Keratinocyte (primary cell): ENCODE data around the gene LTN1. TPM values are rescaled to one million over a fixed set of nuclear protein-coding genes. Genes with fewer than 3 reads are reported as not detected.

Source experiments
- DNase-seq: peaks from one replicate; pipeline ENCODE4 v3.0.0-alpha.2; 2011; ENCODE audit warnings: low read depth, missing footprints, low spot score
- FAIRE-seq: peaks from 2 replicates; lab custom pipeline; 2011; peaks lifted over from hg19 to GRCh38; lab: Jason Lieb, UNC
- H2AFZ ChIP-seq: 2 replicates; pipeline ENCODE4 v1.6.0; 2012; ENCODE audit warnings: low read length, control low read depth, inconsistent platforms; ENCODE audit not compliant: control insufficient read depth
- H3K27ac ChIP-seq: 2 replicates; pipeline ENCODE4 v1.5.1; 2011; ENCODE audit warnings: low read length; ENCODE audit not compliant: control insufficient read depth, insufficient read depth
- H3K27me3 ChIP-seq: 3 replicates; pipeline ENCODE4 v1.6.0; 2011; ENCODE audit warnings: low read length; ENCODE audit not compliant: control insufficient read depth, insufficient read depth; ENCODE audit errors: extremely low read depth
- H3K36me3 ChIP-seq, 2 experiments: 2 replicates in 1 of 2; 3 replicates in 1 of 2; pipeline ENCODE4 v1.5.1; 2011; ENCODE audit warnings: low read length in 2 of 2, mild to moderate bottlenecking in 1 of 2; ENCODE audit not compliant: control insufficient read depth in 2 of 2, insufficient read depth in 2 of 2; ENCODE audit errors: extremely low read depth in 1 of 2
- H3K4me1 ChIP-seq: 3 replicates; pipeline ENCODE4 v1.5.1; 2011; ENCODE audit warnings: low read length; ENCODE audit not compliant: control insufficient read depth, insufficient read depth; ENCODE audit errors: extremely low read depth
- H3K4me2 ChIP-seq: 3 replicates; pipeline ENCODE4 v1.6.0; 2011; ENCODE audit warnings: low read depth, low read length; ENCODE audit not compliant: control insufficient read depth, insufficient read depth; ENCODE audit errors: extremely low read depth
- H3K4me3 ChIP-seq, 3 experiments: fragments of 200-600 bp in 1 of 3; sonication (generic) in 1 of 3; 2 replicates in 2 of 3; 3 replicates in 1 of 3; pipeline ENCODE4 v1.5.1; 2011 to 2016; ENCODE audit warnings: low read length in 3 of 3, mild to moderate bottlenecking in 3 of 3, control low read depth in 2 of 3, inconsistent platforms in 1 of 3, low read depth in 1 of 3, mixed read lengths in 1 of 3, mixed run types in 1 of 3, moderate library complexity in 1 of 3; ENCODE audit not compliant: control insufficient read depth in 2 of 3, insufficient read depth in 2 of 3; ENCODE audit errors: extremely low read depth in 1 of 3
- H3K79me2 ChIP-seq: 2 replicates; pipeline ENCODE4 v1.6.0; 2012; ENCODE audit warnings: low read length; ENCODE audit not compliant: control insufficient read depth, insufficient read depth
- H3K9ac ChIP-seq: 3 replicates; pipeline ENCODE4 v1.6.0; 2011; ENCODE audit warnings: low read length; ENCODE audit not compliant: control insufficient read depth, insufficient read depth; ENCODE audit errors: extremely low read depth
- H3K9me1 ChIP-seq: 3 replicates; pipeline ENCODE4 v1.6.0; 2011; ENCODE audit warnings: low read length; ENCODE audit not compliant: control insufficient read depth, insufficient read depth; ENCODE audit errors: extremely low read depth
- H3K9me3 ChIP-seq: 2 replicates; pipeline ENCODE4 v1.5.1; 2012; ENCODE audit warnings: low read depth, low read length; ENCODE audit not compliant: control insufficient read depth
- H4K20me1 ChIP-seq: 3 replicates; pipeline ENCODE4 v1.6.0; 2011; ENCODE audit warnings: low read length; ENCODE audit not compliant: control insufficient read depth, insufficient read depth; ENCODE audit errors: extremely low read depth
- CTCF ChIP-seq, 3 experiments: IDR thresholded peaks in 1 of 3; conservative IDR thresholded peaks in 1 of 3; optimal IDR thresholded peaks in 1 of 3; 2 replicates in 2 of 3; 3 replicates in 1 of 3; pipeline versions ENCODE3 to v1.5.1; 2011; ENCODE audit warnings: low read length in 3 of 3, mild to moderate bottlenecking in 3 of 3, moderate library complexity in 2 of 3, control low read depth in 1 of 3, inconsistent platforms in 1 of 3; ENCODE audit not compliant: insufficient read depth in 2 of 3; ENCODE audit errors: extremely low read depth in 1 of 3
- EZH2 ChIP-seq: IDR thresholded peaks from one replicate; pipeline ENCODE4 v1.6.1; 2012; ENCODE audit warnings: inconsistent platforms, mild to moderate bottlenecking, low read length, moderate library complexity
- dilution Hi-C: fragments of 300-500 bp; cut with MboI; formaldehyde crosslinking; loops from one replicate; pipeline ENCODE4 v1.7.0; 2020; ENCODE audit warnings: low sequenced_read_pairs; ENCODE audit not compliant: extremely low pct_ligation_motif_present
- polyA plus RNA-seq, 5 experiments: library from polyadenylated mRNA; depleted of rRNA in 3 of 5; stranded (reverse) in 3 of 5; stranded (forward) in 1 of 5; unstranded in 1 of 5; fragments of >200 nt; gene quantifications; 1 replicate in 1 of 5; 2 replicates in 3 of 5; 3 replicates in 1 of 5; pipeline versions ENCODE4 v1.2.1 to v1.2.3, GENCODE V29; 2011 to 2012; ENCODE audit warnings: missing spikeins in 2 of 5, low read depth in 1 of 5, low replicate concordance in 1 of 5

The LTN1 gene
- polyA plus RNA-seq, 1 donor (not counting 4 experiments of a cell fraction or from before 2014, with no cell fraction given), result 15.8 TPM

GRCh38 chr21:28916150-28916893, 76.4 kb downstream of the LTN1 start:
- Histone ChIP-seq H3K4me3 (no peak overlapping the region), H4K20me1 (no peaks in the 10 kb centered on the region), H3K4me1 (no peaks in the 10 kb centered on the region), H2AFZ (no peak overlapping the region), H3K27ac (no peak overlapping the region), H3K36me3 (no peaks in the 10 kb centered on the region), H3K79me2 (no peaks in the 10 kb centered on the region), H3K4me2 (no peak overlapping the region), H3K9ac (no peak overlapping the region), H3K9me3 (no peaks in the 10 kb centered on the region), H3K9me1 (no peaks in the 10 kb centered on the region), H3K27me3 (no peaks in the 10 kb centered on the region)
- no peak for FAIRE-seq
- dilution Hi-C loops, result no loop called here
- TF ChIP-seq EZH2 (no peak), CTCF (optimal IDR thresholded peaks at IDR 0.05 in 1 of 3, IDR thresholded peaks at IDR 0.05 in 1 of 3, conservative IDR thresholded peaks at IDR 0.05 in 1 of 3; ENCODE audit: extremely low read depth in 1 of 3, insufficient read depth in 2 of 3, low read length in 3 of 3) (no peak)
- DNase-seq, result no peak

DNA sequence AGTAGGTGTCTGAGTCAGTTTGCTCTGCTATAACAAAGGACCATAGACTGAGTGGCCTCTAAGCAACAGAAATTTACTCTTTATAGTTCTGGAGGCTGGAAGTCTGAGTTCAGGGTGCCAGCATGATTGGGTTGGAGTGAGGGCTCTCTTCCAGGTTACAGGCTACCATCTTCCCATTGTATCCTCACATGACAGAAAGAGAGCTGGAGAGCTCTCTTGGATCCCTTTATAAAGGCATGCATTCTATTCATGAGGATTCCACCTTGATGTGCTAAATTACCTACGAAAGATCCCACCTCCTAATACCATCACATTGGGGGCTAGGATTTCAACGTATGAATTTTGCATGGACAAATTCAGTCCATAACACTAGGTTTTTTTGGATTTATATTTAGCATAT, 79.6 kb downstream of the LTN1 start:
- FAIRE-seq, result no peak
- no peak for DNase-seq
- H3K9me1 ChIP-seq, result no peaks in the 10 kb centered on the region
- dilution Hi-C loops, result no loop called here
- H3K4me2 ChIP-seq, result no peak overlapping the region
- no peak overlapping the region for H3K4me3 ChIP-seq
- H3K4me1 ChIP-seq, result no peaks in the 10 kb centered on the region
- no peaks in the 10 kb centered on the region for H3K36me3 ChIP-seq
- no peaks in the 10 kb centered on the region for H3K9me3 ChIP-seq
- no peaks in the 10 kb centered on the region for H3K27me3 ChIP-seq
- TF ChIP-seq EZH2, result no peak
- TF ChIP-seq CTCF (optimal IDR thresholded peaks at IDR 0.05 in 1 of 3, IDR thresholded peaks at IDR 0.05 in 1 of 3, conservative IDR thresholded peaks at IDR 0.05 in 1 of 3; ENCODE audit: extremely low read depth in 1 of 3, insufficient read depth in 2 of 3, low read length in 3 of 3), result no peak
- H3K27ac ChIP-seq, result no peak overlapping the region
- no peak overlapping the region for H3K9ac ChIP-seq
- no peaks in the 10 kb centered on the region for H3K79me2 ChIP-seq
- no peak overlapping the region for H2AFZ ChIP-seq
- no peaks in the 10 kb centered on the region for H4K20me1 ChIP-seq
